NCI-H2196 treated with DMSO at 0.1 percent for 48 hours (cell line): Measurements from ENCODE around the gene TTLL7.

Experiments used
- DNase-seq: peaks from one replicate; lab custom pipeline; 2025; ENCODE audit not compliant: unreplicated experiment; lab: John Stamatoyannopoulos, UW

Gene TTLL7

GRCh38 chr1:83887483-83887882, 111.4 kb downstream of the TTLL7 start:
- no peak for DNase-seq

GRCh38 chr1:83883979-83884378, 115.0 kb downstream of the TTLL7 start:
- no peak for DNase-seq

GRCh38 chr1:83882906-83883305, 116.0 kb downstream of the TTLL7 start:
- peak; percentile 88 for DNase-seq

- no peak for DNase-seq
These were observed 126.4 kb downstream of the TTLL7 start for GRCh38 chr1:83872515-83872914.

- DNase-seq: no peak
These were observed 133.9 kb downstream of the TTLL7 start for GRCh38 chr1:83864991-83865390.

GRCh38 chr1:83860490-83861221, 138.3 kb downstream of the TTLL7 start:
- peak; percentile 44 for DNase-seq

GRCh38 chr1:83857716-83858115, 141.2 kb downstream of the TTLL7 start:
- no peak for DNase-seq

- DNase-seq: no peak
These were observed 141.8 kb downstream of the TTLL7 start for GRCh38 chr1:83857103-83857502.

- DNase-seq: no peak
These were observed 142.6 kb downstream of the TTLL7 start for GRCh38 chr1:83856381-83856780.

- no peak for DNase-seq
These were observed 144.5 kb downstream of the TTLL7 start for GRCh38 chr1:83854456-83854855.

- DNase-seq: no peak
These were observed 148.1 kb downstream of the TTLL7 start for GRCh38 chr1:83850834-83851233.

- DNase-seq: no peak
These were observed 149.5 kb downstream of the TTLL7 start for GRCh38 chr1:83849191-83850061.

GRCh38 chr1:83846138-83846537, 152.8 kb downstream of the TTLL7 start:
- no peak for DNase-seq

GRCh38 chr1:83845437-83846071, 153.4 kb downstream of the TTLL7 start:
- no peak for DNase-seq

GRCh38 chr1:83844546-83844945, 154.4 kb downstream of the TTLL7 start:
- no peak for DNase-seq

GRCh38 chr1:83839566-83840173, 159.3 kb downstream of the TTLL7 start:
- no peak for DNase-seq

- DNase-seq: no peak
These were observed 160.4 kb downstream of the TTLL7 start for GRCh38 chr1:83838573-83838972.

GRCh38 chr1:83836543-83836942, 162.4 kb downstream of the TTLL7 start:
- DNase-seq: no peak

GRCh38 chr1:83834621-83835264, 164.2 kb downstream of the TTLL7 start:
- no peak for DNase-seq

- DNase-seq: no peak
These were observed 166.7 kb downstream of the TTLL7 start for GRCh38 chr1:83832194-83832593.

GRCh38 chr1:83829106-83829505, 169.8 kb downstream of the TTLL7 start:
- DNase-seq: no peak
